Activated naive CD8-positive, alpha-beta T cell (primary cell): ENCODE results near the gene PCDHGA4.
"Not testable (repeated sequence)": the region's sequence is repeated elsewhere in the genome, so short reads cannot be mapped to it uniquely, and the experiment has no call there.

Source experiments
- H3K27ac Mint-ChIP-seq: one replicate; pipeline ENCODE4 v1.8.0; 2021; ENCODE audit warnings: mixed read lengths
- H3K27me3 Mint-ChIP-seq: one replicate; pipeline ENCODE4 v1.8.0; 2021; ENCODE audit warnings: mixed read lengths
- H3K36me3 Mint-ChIP-seq: one replicate; pipeline ENCODE4 v1.8.0; 2021; ENCODE audit warnings: mixed read lengths
- H3K4me1 Mint-ChIP-seq: one replicate; pipeline ENCODE4 v1.8.0; 2021; ENCODE audit warnings: low read depth, mixed read lengths
- H3K4me3 Mint-ChIP-seq: one replicate; pipeline ENCODE4 v1.8.0; 2021; ENCODE audit warnings: mild to moderate bottlenecking, mixed read lengths
- H3K9me3 Mint-ChIP-seq: one replicate; pipeline ENCODE4 v1.8.0; 2021; ENCODE audit warnings: low read depth, mixed read lengths

The PCDHGA4 gene

DNA sequence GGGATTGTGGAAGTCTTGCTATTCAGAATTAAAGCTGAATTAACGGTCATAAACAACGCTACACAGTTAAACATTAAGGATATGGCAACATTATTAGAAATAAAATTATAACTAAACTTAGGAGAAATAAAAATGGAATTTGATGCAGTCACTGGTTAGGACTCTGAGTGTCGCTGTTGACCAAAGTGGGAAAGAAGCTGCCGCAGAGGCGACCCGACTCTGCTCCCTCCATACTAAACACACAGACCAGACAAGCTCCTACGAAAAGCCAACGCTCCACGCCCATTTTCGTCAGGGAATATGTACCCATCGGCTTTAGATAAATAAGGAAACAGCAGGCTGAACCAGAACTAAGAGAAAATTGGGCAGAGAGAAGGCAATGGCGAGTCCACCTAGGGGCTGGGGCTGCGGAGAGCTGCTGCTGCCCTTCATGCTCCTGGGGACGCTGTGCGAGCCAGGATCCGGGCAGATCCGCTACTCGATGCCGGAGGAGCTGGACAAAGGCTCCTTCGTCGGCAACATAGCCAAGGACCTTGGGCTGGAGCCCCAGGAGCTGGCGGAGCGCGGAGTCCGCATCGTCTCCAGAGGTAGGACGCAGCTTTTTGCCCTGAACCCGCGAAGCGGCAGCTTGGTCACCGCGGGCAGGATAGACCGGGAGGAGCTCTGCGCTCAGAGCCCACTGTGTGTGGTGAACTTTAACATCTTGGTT lies 9.3 kb downstream of the PCDHGA4 start, which contains the start of gene PCDHGA5:
TSS of gene PCDHGA5 (plus strand) at position 211 of the 709 bp plus-strand sequence. CDS start at position 380, 169 bp downstream.
- H3K4me1 Mint-ChIP-seq, result peaks cover 3% of the 10 kb centered on the region
- peaks cover 10% of the 10 kb centered on the region for H3K9me3 Mint-ChIP-seq
- H3K27ac Mint-ChIP-seq, result peak within 1 kb of the TSS; percentile 22
- H3K4me3 Mint-ChIP-seq, result no peak within 1 kb of the TSS
- H3K36me3 Mint-ChIP-seq, result peaks cover 29% of the 10 kb centered on the region
- H3K27me3 Mint-ChIP-seq, result peaks cover 68% of the 10 kb centered on the region

DNA sequence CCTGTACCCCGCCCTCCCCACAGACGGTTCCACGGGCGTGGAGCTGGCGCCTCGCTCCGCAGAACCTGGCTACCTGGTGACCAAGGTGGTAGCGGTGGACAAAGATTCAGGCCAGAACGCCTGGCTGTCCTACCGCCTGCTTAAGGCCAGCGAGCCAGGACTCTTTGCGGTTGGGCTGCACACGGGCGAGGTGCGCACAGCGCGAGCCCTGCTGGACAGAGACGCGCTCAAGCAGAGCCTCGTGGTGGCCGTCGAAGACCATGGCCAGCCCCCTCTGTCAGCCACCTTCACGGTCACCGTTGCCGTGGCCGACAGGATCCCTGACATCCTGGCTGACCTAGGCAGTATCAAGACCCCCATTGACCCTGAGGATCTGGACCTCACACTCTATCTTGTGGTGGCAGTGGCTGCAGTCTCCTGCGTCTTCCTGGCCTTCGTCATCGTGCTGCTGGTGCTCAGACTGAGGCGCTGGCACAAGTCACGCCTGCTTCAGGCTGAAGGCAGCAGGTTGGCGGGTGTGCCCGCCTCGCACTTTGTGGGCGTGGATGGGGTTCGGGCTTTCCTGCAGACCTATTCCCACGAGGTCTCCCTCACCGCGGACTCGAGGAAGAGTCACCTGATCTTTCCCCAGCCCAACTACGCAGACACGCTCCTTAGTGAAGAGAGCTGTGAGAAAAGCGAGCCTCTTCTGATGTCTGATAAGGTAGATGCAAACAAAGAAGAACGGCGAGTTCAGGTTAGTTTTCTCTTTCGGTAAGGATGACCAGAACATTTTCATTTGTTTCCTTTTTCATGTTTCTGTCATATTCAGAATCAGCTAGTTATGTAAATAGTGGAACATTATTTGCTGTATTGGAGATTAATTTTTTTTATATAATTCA lies 11.4 kb downstream of the PCDHGA4 start:
- H3K36me3 Mint-ChIP-seq, result peaks cover 23% of the 10 kb centered on the region
- H3K27ac Mint-ChIP-seq, result no peak overlapping the region
- H3K4me1 Mint-ChIP-seq, result peaks cover 8% of the 10 kb centered on the region
- H3K9me3 Mint-ChIP-seq, result peaks cover 10% of the 10 kb centered on the region
- H3K27me3 Mint-ChIP-seq, result peaks cover 67% of the 10 kb centered on the region
- H3K4me3 Mint-ChIP-seq, result no peak overlapping the region

DNA sequence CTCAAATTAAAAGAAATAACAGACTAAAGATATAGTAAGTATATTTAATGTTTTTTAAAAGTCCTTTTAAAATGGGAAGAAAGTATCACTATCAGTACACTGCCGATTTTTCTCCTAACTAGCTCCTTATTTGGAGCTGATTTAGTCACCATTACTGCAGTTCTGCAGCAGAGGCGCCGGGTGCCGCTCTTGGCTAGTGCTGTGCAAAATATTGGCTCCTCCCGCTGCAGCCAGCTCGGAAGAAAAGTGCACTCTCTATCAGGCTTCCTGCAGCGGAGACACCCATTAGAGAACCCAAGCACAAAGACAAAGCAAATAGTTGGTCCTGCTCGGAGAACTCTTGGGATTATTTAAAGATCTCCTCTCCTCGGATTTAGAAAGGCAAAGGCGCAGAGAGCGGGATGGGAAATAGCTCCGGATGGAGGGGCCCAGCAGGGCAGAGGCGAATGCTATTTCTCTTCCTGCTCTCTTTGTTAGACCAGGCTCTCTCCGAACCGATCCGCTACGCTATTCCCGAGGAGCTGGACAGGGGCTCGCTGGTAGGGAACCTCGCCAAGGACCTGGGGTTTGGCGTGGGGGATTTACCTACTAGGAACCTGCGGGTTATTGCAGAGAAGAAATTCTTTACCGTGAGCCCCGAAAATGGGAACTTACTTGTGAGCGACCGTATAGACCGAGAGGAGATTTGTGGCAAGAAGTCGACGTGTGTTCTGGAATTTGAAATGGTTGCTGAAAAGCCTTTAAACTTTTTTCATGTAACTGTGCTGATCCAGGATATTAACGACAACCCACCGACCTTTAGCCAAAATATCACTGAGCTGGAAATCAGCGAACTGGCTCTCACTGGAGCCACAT lies 15.4 kb downstream of the PCDHGA4 start, which contains the start of gene PCDHGB3:
TSS of gene PCDHGB3 (plus strand) at position 249 of the 855 bp plus-strand sequence. CDS start at position 402, 153 bp downstream.
- Mint-ChIP-seq H3K4me3 (peak within 1 kb of the TSS; percentile 82), H3K27ac (no peak within 1 kb of the TSS), H3K9me3 (peaks cover 6% of the 10 kb centered on the region), H3K27me3 (peaks cover 62% of the 10 kb centered on the region), H3K4me1 (peaks cover 9% of the 10 kb centered on the region), H3K36me3 (peaks cover 18% of the 10 kb centered on the region)

DNA sequence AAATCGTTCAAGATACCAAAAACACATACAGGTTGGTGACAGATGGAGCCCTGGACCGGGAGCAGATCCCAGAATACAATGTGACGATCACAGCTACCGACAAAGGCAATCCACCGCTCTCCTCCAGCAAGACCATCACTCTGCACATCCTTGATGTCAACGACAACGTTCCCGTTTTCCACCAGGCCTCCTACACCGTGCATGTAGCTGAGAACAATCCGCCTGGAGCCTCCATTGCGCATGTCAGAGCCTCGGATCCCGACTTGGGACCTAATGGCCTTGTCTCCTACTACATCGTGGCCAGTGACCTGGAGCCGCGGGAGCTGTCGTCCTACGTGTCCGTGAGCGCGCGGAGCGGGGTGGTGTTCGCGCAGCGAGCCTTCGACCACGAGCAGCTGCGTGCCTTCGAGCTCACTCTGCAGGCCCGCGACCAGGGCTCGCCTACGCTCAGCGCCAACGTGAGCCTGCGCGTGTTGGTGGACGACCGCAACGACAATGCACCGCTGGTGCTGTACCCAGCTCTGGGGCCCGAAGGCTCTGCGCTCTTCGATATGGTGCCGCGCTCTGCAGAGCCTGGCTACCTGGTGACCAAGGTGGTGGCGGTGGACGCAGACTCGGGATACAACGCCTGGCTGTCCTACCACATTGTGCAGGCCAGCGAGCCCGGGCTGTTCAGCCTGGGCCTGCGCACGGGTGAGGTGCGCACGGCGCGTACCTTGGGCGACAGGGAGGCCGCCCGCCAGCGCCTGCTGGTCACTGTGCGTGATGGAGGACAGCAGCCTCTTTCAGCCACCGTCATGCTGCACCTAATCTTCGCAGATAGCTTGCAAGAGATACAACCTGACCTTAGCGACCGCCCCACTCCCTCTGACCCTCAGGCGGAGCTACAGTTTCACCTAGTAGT lies 17.0 kb downstream of the PCDHGA4 start:
- Mint-ChIP-seq H3K36me3 (peaks cover 11% of the 10 kb centered on the region), H3K4me1 (peaks cover 9% of the 10 kb centered on the region), H3K9me3 (peaks cover 3% of the 10 kb centered on the region), H3K4me3 (no peak overlapping the region), H3K27me3 (peaks cover 55% of the 10 kb centered on the region), H3K27ac (no peak overlapping the region)

DNA sequence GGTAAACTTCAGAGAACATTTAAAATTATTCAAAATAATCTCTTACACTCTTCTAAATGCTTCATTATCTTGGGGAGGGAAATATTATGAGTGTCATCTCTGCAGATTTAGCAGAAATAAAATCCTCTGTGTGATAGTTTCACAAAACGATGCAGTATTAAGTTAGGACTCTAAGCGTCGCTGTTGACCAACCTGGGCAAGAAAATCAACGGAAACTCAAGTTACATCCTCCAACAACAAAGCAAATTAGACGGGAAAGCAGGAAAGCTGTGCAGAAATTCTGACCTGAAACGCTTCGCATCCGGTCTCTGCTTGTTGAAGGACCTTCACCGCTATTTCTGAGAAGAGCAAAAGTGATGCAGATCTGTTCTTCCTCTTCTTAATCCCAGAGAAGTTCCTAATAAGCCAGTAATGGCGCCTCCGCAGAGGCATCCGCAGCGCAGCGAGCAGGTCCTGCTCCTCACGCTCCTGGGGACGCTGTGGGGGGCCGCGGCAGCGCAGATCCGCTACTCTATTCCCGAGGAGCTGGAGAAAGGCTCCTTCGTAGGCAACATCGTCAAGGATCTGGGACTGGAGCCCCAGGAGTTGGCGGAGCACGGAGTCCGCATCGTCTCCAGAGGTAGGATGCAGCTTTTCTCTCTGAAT lies 19.0 kb downstream of the PCDHGA4 start, which contains the start of gene PCDHGA6:
TSS of gene PCDHGA6 (plus strand) at position 219 of the 645 bp plus-strand sequence. CDS start at position 412, 193 bp downstream.
- Mint-ChIP-seq H3K36me3 (peaks cover 10% of the 10 kb centered on the region), H3K27me3 (peaks cover 53% of the 10 kb centered on the region), H3K4me3 (peak within 1 kb of the TSS; percentile 61), H3K27ac (no peak within 1 kb of the TSS), H3K9me3 (peaks cover 3% of the 10 kb centered on the region), H3K4me1 (peaks cover 9% of the 10 kb centered on the region)

DNA sequence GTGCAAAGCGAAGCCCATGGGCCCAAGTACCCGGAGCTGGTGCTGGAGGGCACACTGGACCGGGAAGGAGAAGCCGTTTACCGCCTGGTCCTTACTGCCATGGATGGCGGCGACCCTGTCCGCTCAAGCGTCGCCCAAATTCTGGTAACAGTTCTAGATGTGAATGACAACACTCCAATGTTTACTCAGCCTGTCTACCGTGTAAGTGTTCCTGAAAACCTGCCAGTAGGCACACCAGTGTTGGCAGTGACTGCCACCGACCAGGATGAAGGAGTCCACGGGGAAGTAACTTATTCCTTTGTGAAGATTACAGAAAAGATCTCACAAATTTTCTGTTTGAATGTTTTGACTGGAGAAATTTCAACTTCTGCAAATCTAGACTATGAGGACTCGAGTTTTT lies 19.8 kb downstream of the PCDHGA4 start:
- Mint-ChIP-seq H3K9me3 (peaks cover 3% of the 10 kb centered on the region), H3K4me1 (peaks cover 8% of the 10 kb centered on the region), H3K27me3 (peaks cover 57% of the 10 kb centered on the region), H3K36me3 (peaks cover 13% of the 10 kb centered on the region), H3K4me3 (no peak overlapping the region), H3K27ac (no peak overlapping the region)

DNA sequence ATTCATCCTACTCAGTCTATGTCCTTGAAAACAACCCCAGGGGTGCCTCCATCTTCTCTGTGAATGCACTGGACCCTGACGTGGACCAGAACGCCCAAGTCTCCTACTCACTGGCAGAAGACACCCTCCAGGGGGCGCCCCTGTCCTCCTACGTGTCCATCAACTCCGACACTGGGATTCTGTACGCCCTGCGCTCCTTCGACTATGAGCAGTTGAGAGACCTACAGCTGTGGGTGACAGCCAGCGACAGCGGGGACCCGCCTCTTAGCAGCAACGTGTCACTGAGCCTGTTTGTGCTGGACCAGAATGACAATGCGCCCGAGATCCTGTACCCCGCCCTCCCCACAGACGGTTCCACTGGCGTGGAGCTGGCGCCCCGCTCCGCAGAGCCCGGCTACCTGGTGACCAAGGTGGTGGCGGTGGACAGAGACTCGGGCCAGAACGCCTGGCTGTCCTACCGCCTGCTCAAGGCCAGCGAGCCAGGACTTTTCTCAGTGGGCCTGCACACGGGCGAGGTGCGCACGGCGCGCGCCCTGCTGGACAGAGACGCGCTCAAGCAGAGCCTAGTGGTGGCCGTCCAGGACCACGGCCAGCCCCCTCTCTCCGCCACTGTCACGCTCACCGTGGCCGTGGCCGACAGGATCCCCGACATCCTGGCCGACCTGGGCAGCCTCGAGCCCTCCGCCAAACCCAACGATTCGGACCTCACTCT lies 20.8 kb downstream of the PCDHGA4 start:
- H3K4me3 Mint-ChIP-seq, H3K27ac Mint-ChIP-seq, H3K9me3 Mint-ChIP-seq, H3K4me1 Mint-ChIP-seq: not testable (repeated sequence)
- H3K36me3 Mint-ChIP-seq, result peaks cover 13% of the 10 kb centered on the region
- peaks cover 57% of the 10 kb centered on the region for H3K27me3 Mint-ChIP-seq

DNA sequence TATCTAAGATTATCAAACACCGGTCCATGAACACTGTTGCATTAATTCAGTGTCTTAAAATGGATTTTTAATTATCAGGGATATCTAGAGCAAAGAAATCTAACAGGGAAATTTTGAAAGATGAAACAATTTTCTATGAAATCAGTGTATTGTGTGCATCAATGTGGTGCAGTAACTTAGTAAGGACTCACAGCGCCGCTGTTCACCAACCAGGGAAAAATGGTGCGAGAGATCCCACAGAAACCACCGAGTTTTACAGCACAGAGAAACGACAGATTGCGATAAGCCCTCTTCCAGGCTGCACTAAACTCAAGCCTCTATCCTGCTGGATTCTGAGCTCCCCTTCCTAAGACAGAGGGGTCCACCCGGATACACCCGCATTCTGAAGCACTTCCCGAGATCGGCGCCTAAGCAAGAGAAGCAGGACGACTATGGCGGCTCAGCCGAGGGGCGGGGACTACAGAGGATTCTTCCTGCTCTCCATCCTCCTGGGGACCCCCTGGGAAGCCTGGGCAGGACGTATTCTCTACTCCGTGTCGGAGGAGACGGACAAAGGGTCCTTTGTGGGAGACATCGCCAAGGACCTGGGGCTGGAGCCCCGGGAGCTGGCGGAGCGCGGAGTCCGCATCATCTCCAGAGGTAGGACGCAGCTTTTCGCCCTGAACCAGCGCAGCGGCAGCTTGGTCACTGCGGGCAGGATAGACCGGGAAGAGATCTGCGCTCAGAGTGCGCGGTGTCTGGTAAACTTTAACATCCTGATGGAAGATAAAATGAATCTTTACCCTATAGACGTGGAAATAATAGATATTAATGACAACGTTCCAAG lies 27.9 kb downstream of the PCDHGA4 start, which contains the start of gene PCDHGA7:
TSS of gene PCDHGA7 (plus strand) at position 274 of the 826 bp plus-strand sequence. CDS start at position 432, 158 bp downstream.
- H3K9me3 Mint-ChIP-seq, result peaks cover 15% of the 10 kb centered on the region
- H3K4me3 Mint-ChIP-seq, result peak within 1 kb of the TSS; percentile 82
- no peaks in the 10 kb centered on the region for H3K4me1 Mint-ChIP-seq
- H3K27me3 Mint-ChIP-seq, result peaks cover 70% of the 10 kb centered on the region
- no peak within 1 kb of the TSS for H3K27ac Mint-ChIP-seq
- peaks cover 15% of the 10 kb centered on the region for H3K36me3 Mint-ChIP-seq

DNA sequence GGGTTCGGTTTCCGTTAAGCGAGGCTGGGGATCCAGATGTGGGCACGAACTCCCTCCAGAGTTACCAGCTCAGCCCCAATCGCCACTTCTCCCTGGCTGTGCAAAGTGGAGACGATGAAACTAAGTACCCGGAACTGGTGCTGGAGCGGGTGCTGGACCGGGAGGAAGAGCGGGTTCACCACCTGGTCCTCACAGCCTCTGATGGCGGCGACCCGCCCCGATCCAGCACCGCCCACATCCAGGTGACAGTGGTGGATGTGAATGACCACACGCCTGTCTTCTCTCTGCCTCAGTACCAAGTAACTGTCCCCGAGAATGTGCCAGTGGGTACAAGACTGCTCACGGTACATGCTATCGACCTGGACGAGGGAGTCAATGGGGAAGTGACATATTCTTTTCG lies 28.5 kb downstream of the PCDHGA4 start:
- Mint-ChIP-seq H3K9me3 (peaks cover 16% of the 10 kb centered on the region), H3K4me1 (no peaks in the 10 kb centered on the region), H3K4me3 (peak overlapping the region; percentile 82), H3K36me3 (peaks cover 18% of the 10 kb centered on the region), H3K27me3 (peaks cover 73% of the 10 kb centered on the region), H3K27ac (no peak overlapping the region)

DNA sequence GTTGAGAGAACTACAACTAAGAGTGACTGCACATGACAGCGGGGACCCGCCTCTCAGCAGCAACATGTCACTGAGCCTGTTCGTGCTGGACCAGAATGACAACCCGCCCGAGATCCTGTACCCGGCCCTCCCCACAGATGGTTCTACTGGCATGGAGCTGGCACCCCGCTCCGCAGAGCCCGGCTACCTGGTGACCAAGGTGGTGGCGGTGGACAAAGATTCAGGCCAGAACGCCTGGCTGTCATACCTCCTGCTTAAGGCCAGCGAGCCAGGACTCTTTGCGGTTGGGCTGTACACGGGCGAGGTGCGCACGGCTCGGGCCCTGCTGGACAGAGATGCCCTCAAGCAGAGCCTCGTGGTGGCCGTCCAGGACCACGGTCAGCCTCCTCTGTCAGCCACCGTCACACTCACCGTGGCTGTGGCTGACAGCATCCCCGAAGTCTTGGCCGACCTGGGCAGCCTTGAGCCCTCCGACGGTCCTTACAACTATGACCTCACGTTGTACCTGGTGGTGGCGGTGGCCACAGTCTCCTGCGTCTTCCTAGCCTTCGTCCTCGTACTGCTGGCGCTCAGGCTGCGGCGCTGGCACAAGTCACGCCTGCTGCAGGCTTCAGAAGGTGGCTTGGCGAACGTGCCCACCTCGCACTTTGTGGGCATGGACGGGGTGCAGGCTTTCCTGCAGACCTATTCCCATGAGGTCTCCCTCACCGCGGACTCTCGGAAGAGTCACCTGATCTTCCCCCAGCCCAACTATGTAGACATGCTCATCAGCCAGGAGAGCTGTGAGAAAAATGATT lies 29.8 kb downstream of the PCDHGA4 start:
- peaks cover 18% of the 10 kb centered on the region for H3K9me3 Mint-ChIP-seq
- peaks cover 16% of the 10 kb centered on the region for H3K36me3 Mint-ChIP-seq
- peaks cover 70% of the 10 kb centered on the region for H3K27me3 Mint-ChIP-seq
- no peak overlapping the region for H3K27ac Mint-ChIP-seq
- H3K4me1 Mint-ChIP-seq, result no peaks in the 10 kb centered on the region
- no peak overlapping the region for H3K4me3 Mint-ChIP-seq

DNA sequence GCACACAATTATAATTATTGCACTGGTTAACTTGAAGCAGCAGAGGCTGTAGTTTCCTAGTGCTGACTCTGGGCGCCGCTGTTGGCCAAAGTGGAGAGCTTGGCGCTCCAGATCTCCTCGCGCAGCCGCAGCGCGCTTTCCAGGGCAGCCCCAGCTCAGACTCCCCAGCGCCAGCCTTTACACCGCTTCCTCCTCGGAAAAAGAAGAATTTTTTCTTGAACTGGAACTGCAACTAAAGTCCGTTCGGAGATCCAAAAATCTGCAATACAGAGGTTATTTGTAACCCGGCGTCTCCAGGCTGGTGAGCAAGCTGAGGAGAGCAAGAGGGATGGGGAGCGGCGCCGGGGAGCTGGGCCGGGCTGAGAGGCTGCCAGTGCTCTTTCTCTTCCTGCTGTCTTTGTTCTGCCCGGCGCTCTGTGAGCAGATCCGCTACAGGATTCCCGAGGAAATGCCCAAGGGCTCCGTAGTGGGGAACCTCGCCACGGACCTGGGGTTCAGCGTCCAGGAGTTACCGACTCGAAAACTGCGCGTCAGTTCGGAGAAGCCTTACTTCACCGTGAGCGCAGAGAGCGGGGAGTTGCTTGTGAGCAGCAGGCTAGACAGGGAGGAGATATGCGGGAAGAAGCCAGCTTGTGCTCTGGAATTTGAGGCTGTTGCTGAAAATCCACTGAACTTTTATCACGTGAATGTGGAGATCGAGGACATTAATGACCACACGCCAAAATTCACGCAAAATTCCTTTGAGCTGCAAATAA lies 32.9 kb downstream of the PCDHGA4 start, which contains the start of gene PCDHGB4:
TSS of gene PCDHGB4 (plus strand) at position 142 of the 755 bp plus-strand sequence. CDS start at position 329, 187 bp downstream.
- Mint-ChIP-seq H3K9me3 (peaks cover 22% of the 10 kb centered on the region), H3K27me3 (peaks cover 65% of the 10 kb centered on the region), H3K36me3 (peaks cover 12% of the 10 kb centered on the region), H3K27ac (peak within 1 kb of the TSS; percentile 6), H3K4me3 (peak within 1 kb of the TSS; percentile 52)
- not testable (repeated sequence) for H3K4me1 Mint-ChIP-seq
